ENCODE measurements around the gene SANBR.
A peak's percentile ranks its signal among the peaks of the same experiment; 100 is the strongest.
"Not testable (repeated sequence)": the region's sequence is repeated elsewhere in the genome, so short reads cannot be mapped to it uniquely, and the experiment has no call there.

Gene SANBR

GRCh38 chr2:61065714-61066709 is at the start of gene SANBR:
Gene SANBR (plus strand): TSS chr2:61065871. CDS start chr2:61070351, 4,480 bp downstream.
- DNase-seq = peak; percentile 87

- no peak for DNase-seq
Measured at GRCh38 chr2:61015976-61016375, 49.7 kb upstream of the SANBR start.

GRCh38 chr2:61016392-61017002 is 49.2 kb upstream of the SANBR start:
- no peak for DNase-seq

DNA sequence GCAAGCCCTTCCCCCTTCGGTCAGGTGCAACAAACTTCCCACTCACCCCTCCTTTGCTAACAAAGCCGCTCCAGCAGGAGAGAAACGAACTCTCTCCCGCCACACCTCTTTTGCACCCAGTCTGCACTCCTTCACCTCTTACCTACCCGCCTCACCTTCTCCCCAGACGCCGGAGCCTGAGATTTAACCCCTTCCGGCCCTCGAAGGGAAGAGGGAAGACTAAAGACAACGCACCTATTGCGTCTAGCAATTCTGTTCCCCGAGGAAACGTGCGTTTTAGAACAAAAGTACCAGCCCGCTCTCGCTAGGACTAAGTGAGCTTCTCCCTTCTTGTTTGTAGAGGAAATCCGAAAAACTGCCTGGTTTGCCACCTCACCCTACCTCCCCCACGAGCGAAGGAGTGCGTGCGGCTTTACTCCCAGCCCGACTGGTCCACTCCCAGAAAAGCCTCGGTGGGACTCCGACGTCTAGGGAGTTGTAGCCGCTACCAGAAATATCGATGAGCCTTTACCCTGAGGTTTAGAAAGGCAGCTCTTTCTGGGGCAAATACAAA is 48.6 kb upstream of the SANBR start:
- DNase-seq = peak; percentile 59

GRCh38 chr2:61017556-61018317 is 47.9 kb upstream of the SANBR start, which contains the start of the genes PEX13 and PUS10:
Gene PEX13 (plus strand): TSS chr2:61017720. CDS start chr2:61017760, 40 bp downstream.
Gene PUS10 (minus strand): TSS chr2:61018255. CDS start chr2:61011890, 6,365 bp downstream.
- peak; percentile 36 for DNase-seq

GRCh38 chr2:61018318-61018755 is 47.3 kb upstream of the SANBR start:
- DNase-seq = no peak

DNA sequence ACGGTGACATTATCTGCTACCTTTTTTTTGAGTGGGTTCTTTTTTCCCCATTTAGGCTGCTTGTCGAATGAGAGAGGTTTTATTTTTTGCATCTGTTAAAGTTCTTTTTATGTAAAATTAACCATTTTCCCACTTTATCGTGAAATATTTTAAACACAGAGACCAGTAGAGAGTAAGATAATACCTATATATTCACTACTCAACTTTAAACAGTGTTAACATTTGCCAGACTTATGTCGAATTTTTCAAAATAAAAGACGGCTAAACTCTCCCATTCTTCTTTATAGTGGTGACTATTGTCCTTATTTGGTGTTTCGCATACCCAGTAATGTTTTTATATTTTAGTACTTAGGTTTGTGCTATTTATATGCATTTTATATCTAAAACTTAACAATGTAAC is 46.9 kb upstream of the SANBR start:
- no peak for DNase-seq

- DNase-seq = no peak
Measured at GRCh38 chr2:61021228-61021660, 44.4 kb upstream of the SANBR start.

DNA sequence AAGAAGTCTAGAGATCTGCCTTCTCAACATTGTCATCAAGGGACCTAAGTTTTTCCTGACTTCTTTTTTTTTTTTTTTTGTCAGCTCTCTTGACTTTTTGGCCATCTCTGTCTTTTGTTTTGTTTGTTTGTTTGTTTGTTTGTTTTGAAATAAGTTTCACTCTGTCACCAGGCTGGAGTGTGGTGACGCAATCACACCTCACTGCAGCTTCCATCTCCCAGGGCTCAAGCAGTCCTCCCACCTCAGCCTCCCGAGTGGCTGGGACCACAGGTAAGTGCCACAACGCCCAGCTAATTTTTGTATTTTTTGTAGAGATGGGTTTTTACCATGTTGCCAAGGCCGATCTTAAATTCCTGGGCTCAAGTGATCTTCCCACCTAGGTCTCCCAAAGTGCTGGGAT is 42.0 kb upstream of the SANBR start:
- no peak for DNase-seq

GRCh38 chr2:61029533-61029932 is 36.1 kb upstream of the SANBR start:
- DNase-seq = no peak

DNA sequence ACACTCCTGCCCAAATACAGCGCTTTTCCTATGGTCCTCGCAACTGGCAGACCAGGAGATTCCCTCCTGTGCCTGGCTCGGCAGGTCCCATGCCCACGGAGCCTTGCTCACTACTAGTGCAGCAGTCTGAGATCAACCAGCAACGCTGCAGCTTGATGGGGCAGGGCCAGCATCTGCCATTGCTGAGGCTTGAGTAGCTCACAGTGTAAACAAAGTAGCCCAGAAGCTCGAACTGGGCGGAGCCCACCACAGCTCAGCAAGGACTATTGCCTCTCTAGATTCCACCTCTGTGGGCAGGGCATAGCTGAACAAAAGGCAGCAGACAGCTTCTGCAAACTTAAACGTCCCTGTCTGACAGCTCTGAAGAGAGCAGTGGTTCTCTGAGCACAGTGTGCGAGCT is 31.1 kb upstream of the SANBR start:
- not testable (repeated sequence) for DNase-seq

- not testable (repeated sequence) for DNase-seq
Measured at GRCh38 chr2:61036643-61037042, 29.0 kb upstream of the SANBR start.

DNA sequence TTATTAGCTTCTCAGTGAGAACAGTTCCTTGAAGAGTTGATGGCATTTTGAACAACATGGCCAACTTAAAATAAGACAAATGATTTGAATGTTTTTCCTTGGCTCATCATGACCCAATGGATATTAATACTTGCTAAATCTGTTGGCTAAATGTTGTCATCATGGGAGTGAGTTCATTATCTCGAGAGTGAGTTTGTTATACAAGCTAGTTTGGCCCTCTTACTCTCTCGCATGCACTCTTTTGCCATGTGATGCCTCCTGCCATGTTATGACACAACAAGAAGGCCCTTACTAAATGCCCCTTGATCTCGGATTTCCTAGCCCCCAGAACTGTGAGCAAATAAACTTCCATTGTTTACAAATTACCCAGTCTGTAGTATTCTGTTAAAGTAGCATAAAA is 22.9 kb upstream of the SANBR start:
- no peak for DNase-seq

DNA sequence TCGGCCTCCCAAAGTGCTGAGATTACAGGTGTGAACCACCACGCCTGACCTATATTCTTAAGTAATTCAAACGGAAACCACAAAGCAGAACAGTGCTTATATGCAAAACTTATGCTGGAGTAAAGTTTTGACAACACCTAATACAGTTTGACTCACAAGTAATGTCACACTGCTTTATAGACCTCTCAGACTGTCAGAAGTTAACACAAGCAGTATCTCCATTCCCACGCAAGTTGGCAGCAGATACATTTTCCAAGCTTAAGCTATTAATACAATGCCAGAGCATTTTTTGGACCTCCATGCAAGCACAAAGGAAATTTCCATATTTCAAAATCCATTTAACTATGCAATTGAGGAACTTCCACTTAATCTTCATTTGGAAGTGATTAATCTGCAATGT is 21.0 kb upstream of the SANBR start:
- DNase-seq = no peak

GRCh38 chr2:61045226-61045625 is 20.4 kb upstream of the SANBR start:
- DNase-seq = no peak

GRCh38 chr2:61045999-61046398 is 19.7 kb upstream of the SANBR start:
- DNase-seq = no peak

DNA sequence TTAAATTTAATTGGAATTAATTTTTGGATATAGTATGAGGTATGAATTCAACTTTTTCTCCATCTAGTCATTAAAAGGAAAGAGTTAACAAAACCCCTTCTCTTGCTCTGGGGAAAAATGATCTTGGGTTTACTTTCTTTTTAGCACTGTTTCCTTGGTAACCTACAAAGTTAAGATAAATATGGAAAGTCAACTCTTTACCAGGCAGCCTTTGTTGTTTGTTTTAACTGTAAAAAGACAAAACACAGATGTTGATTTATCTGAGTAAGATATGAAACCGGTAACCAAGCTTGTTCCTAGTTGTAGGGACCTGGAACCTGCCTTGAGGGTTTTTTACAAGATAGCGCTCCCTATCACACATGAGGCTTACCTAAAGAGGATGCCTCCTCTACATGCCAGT is 10.1 kb upstream of the SANBR start:
- DNase-seq = no peak

DNA sequence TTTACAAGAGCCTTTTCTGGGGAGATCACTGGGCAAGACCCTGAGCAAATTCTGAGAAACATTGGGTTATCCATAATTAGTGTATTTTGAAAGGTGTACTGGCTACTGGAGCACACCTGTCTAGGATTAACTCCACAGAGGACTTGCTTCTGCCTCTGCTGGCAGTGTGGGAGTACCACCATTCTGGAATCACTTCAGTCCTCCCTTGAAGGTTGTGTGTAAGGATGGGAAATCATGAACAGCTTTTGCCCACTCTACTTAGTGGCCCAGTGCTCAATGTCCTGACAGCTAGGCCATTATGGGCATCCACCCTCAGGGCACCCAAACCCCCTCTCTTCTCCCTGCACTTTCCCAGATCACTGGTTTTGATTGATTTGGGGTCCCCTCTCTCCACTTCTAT is 8.1 kb upstream of the SANBR start:
- DNase-seq = no peak

DNA sequence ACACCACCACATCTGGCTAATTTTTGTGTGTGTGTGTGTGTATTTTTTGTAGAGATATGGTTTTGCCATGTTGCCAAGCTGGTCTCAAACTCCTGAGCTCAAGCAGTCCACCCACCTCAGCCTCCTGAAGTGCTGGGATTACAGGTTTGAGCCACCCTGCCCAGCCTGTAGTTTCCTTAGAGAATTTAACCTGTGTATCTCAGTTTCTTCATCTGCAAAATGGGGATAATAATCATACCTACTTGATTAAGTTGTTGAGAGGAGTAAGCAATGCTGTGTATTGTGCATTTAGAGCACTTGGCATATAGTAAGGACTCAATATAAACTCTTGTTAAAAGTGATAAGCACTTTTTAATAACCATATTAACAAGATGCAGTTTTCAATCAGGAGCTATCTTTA is 6.3 kb upstream of the SANBR start:
- DNase-seq = no peak

DNA sequence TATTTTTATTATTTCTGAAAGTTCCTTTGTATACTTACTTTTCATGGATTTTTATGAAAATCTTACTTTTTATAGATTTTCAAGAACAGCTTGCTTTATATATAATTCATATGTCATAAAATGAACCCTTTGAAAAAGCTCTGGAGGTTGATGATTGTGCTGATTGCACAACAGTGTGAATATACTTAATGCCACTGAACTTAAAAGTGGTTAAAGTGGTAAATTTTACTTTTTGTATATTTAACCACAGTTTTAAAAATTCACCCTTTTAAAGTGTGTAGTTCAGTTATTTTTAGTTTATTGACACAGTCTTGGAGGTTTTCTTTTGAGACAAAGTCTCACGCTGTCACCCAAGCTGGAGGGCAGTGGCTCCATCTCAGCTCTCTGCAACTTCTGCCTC is 8.4 kb downstream of the SANBR start:
- no peak for DNase-seq

GRCh38 chr2:61085883-61086282 is 20.2 kb downstream of the SANBR start:
- no peak for DNase-seq

DNA sequence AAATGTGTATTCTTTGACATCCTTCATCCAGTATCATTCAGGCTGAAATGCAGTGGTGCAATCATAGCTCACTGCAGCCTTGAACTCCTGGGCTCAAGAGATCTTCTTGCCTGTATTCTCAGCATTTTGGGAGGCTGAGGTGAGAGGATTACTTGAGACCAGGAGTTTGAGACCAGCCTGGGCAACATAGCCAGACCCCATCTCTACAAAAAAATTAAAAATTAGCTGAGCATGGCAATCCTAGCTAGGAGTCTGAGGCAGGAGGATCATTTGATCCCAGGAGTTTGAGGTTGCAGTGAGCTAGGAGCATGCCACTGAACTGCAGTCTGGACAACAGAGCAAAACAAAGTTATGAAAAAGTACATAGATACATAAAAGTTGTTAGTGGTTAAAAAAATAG is 24.1 kb downstream of the SANBR start:
- DNase-seq = no peak

DNA sequence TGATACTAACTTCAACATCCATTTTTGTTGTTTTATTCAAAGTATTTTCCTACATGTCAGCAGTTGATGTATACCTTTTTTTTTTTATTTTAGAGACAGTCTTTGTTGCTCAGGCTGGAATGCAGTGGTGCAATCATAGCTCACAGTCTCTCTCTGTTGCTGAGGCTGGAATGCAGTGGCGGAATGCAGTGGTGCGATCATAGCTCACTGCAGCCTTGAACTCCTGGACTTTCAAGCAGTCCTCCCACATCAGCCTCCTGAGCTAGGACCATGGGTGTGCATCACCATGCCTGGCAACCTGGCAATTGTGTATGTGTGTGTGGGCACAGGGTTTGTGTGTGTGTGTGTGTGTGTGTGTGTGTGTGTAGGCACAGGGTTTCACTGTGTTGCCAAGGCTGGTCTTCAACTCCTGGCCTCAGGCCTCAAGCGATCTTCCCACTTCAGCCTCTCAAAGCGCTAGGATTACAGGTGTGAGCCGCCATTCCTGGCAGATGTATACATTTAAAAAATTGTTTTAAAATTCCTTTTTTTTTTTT is 24.8 kb downstream of the SANBR start:
- no peak for DNase-seq

Measured in NCI-H1105 (cell line).